T-cell (primary cell): ENCODE measurements around the gene NRG3. TPM values are rescaled to one million over a fixed set of nuclear protein-coding genes. Genes with fewer than 3 reads are reported as not detected.

ENCODE experiments used
- ATAC-seq, 4 experiments: fragments of 200-7000 bp in 3 of 4; fragments of 150-1000 bp in 1 of 4; cut with Tn5 transposase; replicated peaks in 1 of 4; 1 replicate in 3 of 4; 2 replicates in 1 of 4; pipeline ENCODE4 v1.10.0; 2021; ENCODE audit warnings: moderate library complexity in 3 of 4, mild to moderate bottlenecking in 2 of 4, moderate number of reproducible peaks in 1 of 4
- CTCF ChIA-PET, 2 donors: fragments of 300-600 bp; sonication (Branson Sonifier 250); formaldehyde crosslinking; loops; one replicate each; lab custom pipeline; 2022; ENCODE audit warnings: antibody characterized with exemption in 2 of 2; lab: Charles Lee
- POLR2A ChIA-PET, 2 donors: fragments of 300-600 bp; sonication (Branson Sonifier 250); formaldehyde crosslinking; loops; one replicate each; lab custom pipeline; 2022; ENCODE audit warnings: antibody characterized with exemption in 2 of 2; lab: Charles Lee
- DNase-seq, 35 experiments: peaks; one replicate each; pipeline versions ENCODE4 v3.0.0 to v3.0.0-alpha.2; 2013 to 2023
- H3K27ac ChIP-seq: one replicate; pipeline ENCODE4 v1.5.1; 2013; ENCODE audit warnings: low read length
- H3K27me3 ChIP-seq, 2 experiments: replicated peaks in 1 of 2; 1 replicate in 1 of 2; 2 replicates in 1 of 2; pipeline versions ENCODE4 v1.6.1 to v1.7.0; 2013; ENCODE audit warnings: low read length in 1 of 2, mixed read lengths in 1 of 2; ENCODE audit not compliant: control insufficient read depth in 2 of 2, insufficient read depth in 2 of 2; ENCODE audit errors: extremely low read depth in 1 of 2
- H3K36me3 ChIP-seq, 2 donors: 1 replicate in 1 of 2; 2 replicates in 1 of 2; pipeline versions ENCODE4 v1.6.1 to v1.7.0; 2013; ENCODE audit warnings: low read length in 1 of 2; ENCODE audit not compliant: control insufficient read depth in 2 of 2, insufficient read depth in 1 of 2; ENCODE audit errors: extremely low read depth in 1 of 2
- H3K4me1 ChIP-seq, 2 experiments: 1 replicate in 1 of 2; 2 replicates in 1 of 2; pipeline versions ENCODE4 v1.6.1 to v1.7.0; 2013; ENCODE audit warnings: low read length in 2 of 2, mixed read lengths in 1 of 2; ENCODE audit not compliant: insufficient read depth in 2 of 2, control insufficient read depth in 1 of 2; ENCODE audit errors: extremely low read depth in 1 of 2
- H3K4me3 ChIP-seq, 2 donors: 1 replicate in 1 of 2; 2 replicates in 1 of 2; pipeline versions ENCODE4 v1.5.1 to v1.7.0; 2013; ENCODE audit warnings: mild to moderate bottlenecking in 2 of 2, low read length in 1 of 2, moderate library complexity in 1 of 2; ENCODE audit not compliant: control insufficient read depth in 1 of 2; ENCODE audit errors: extremely low read depth in 1 of 2
- H3K9me3 ChIP-seq: 2 replicates; pipeline ENCODE4 v1.7.0; 2013
- H3K27ac Mint-ChIP-seq, 2 donors: one replicate each; pipeline ENCODE4 v1.8.0; 2020 to 2021; ENCODE audit warnings: mild to moderate bottlenecking in 2 of 2, mixed read lengths in 2 of 2
- H3K27me3 Mint-ChIP-seq, 2 donors: one replicate each; pipeline ENCODE4 v1.8.0; 2021 to 2022; ENCODE audit warnings: mixed read lengths in 2 of 2
- H3K36me3 Mint-ChIP-seq: one replicate; pipeline ENCODE4 v1.8.0; 2021; ENCODE audit warnings: mixed read lengths
- H3K4me1 Mint-ChIP-seq, 3 donors: one replicate each; pipeline ENCODE4 v1.8.0; 2020 to 2022; ENCODE audit warnings: mixed read lengths in 3 of 3, mild to moderate bottlenecking in 1 of 3
- H3K4me3 Mint-ChIP-seq, 3 donors: one replicate each; pipeline ENCODE4 v1.8.0; 2020 to 2022; ENCODE audit warnings: mild to moderate bottlenecking in 3 of 3, mixed read lengths in 3 of 3, moderate library complexity in 3 of 3
- H3K9me3 Mint-ChIP-seq, 3 donors: one replicate each; pipeline ENCODE4 v1.8.0; 2020 to 2022; ENCODE audit warnings: mixed read lengths in 3 of 3
- WGBS: methylation state at CpG from one replicate; pipeline ENCODE4 v1.1.5; 2013; ENCODE audit warnings: missing lambda C conversion rate; ENCODE audit not compliant: insufficient coverage; 5-methylcytosine and 5-hydroxymethylcytosine counted together
- total RNA-seq, 35 experiments: library from RNA in 6 of 35; stranded (reverse) in 6 of 35; fragments of 120-200 nt in 1 of 35; gene quantifications; one replicate each; pipeline versions ENCODE4 v1.2.1 to v1.2.4 and lab custom pipeline; 2013 to 2026

NRG3 gene
- total RNA-seq, 5 donors from 2014 or later (not counting 1 experiment from before 2014, with no cell fraction given), result 0.12 TPM; not detected in 4

DNA sequence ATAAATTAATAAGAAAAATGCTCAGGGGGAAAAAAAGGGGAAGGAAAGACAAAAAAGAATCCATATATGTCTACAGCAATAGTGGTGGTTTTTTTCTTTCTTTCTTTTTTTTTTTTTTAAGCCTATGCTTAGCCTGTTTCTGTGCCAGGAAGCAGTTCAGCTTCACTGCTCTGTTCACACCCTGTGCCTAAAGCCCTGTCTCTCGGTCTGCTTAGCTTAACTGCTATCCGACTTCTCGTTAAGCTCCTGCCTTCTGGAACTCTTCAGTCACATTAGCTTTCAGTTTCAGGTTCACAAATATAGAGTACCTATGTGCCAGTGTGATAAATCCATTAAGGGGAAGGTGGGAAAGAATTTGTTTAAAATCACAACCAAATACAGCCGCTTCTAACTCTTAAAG, 26.5 kb upstream of the NRG3 start:
- WGBS, result 0% methylated on average over 1 of the region's 4 CpGs
- H3K27me3 ChIP-seq, result no peaks in the 10 kb centered on the region
- Mint-ChIP-seq H3K9me3 (no peaks in the 10 kb centered on the region), H3K27me3 (no peaks in the 10 kb centered on the region), H3K27ac (no peak overlapping the region), H3K36me3 (no peaks in the 10 kb centered on the region), H3K4me3 (no peak overlapping the region), H3K4me1 (no peaks in the 10 kb centered on the region)
- CTCF ChIA-PET, result interaction anchor here in 1 of 2 donors (0.7 kb wide), 1 partner anchor 784 kb away, joined by 4 read pairs; no protein-coding TSS in a partner anchor
- H3K27ac ChIP-seq, result no peak overlapping the region
- no peaks in the 10 kb centered on the region for H3K36me3 ChIP-seq
- DNase-seq (no peak), ATAC-seq (no peak)
- no peaks in the 10 kb centered on the region for H3K9me3 ChIP-seq
- H3K4me1 ChIP-seq, result no peaks in the 10 kb centered on the region
- no peak overlapping the region for H3K4me3 ChIP-seq
- POLR2A ChIA-PET, result no interaction called here

DNA sequence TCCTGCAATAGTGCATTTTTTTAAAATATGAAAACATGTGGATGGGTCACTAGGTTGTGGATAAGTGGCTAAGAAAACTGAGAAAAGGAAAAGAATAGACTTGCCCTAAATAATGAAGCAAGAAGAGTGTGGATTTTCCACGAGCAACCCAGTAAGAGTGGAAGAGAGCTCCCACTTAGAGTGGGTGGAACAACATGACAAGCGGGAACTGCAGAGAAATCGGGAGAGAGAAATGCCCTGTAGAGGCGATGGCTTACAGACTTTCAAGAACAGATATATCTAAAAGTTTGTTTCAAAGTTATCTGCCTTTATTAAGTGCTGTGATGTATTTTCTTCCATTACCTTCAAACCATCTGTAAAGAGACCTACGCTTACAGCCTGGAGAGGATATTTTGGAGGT, 26.1 kb upstream of the NRG3 start:
- Mint-ChIP-seq H3K27me3 (no peaks in the 10 kb centered on the region), H3K9me3 (peaks cover 0 to under 1% (median 0%) of the 10 kb centered on the region in 3 donors), H3K27ac (no peak overlapping the region), H3K4me1 (no peaks in the 10 kb centered on the region), H3K36me3 (no peaks in the 10 kb centered on the region), H3K4me3 (no peak overlapping the region)
- H3K27me3 ChIP-seq, result no peaks in the 10 kb centered on the region
- WGBS, result 79% methylated on average over 3 of the region's 5 CpGs
- ATAC-seq, result no peak
- no peaks in the 10 kb centered on the region for H3K9me3 ChIP-seq
- H3K4me1 ChIP-seq, result no peaks in the 10 kb centered on the region
- ChIA-PET POLR2A (no interaction called here), CTCF (interaction anchor here in 1 of 2 donors (0.7 kb wide), 1 partner anchor 784 kb away, joined by 4 read pairs; no protein-coding TSS in a partner anchor)
- H3K36me3 ChIP-seq, result no peaks in the 10 kb centered on the region
- DNase-seq, result no peak
- no peak overlapping the region for H3K4me3 ChIP-seq
- no peak overlapping the region for H3K27ac ChIP-seq

DNA sequence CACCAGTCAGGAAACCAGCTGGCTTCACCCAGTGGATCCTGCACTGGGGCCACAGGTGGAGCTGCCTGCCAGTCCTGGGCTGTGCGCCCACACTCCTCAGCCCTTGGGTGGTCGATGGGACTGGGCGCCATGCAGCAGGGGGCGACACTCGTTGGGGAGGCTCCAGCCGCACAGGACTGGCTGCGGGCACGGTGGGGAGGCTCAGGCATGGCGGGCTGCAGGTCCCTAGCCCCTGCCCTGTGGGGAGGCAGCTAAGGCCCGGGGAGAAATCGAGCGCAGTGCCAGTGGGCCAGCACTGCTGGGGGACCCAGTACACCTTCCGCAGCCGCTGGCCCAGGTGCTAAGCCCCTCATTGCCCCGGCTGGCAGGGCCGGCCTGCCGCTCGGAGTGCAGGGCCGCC, 12.4 kb upstream of the NRG3 start:
- Mint-ChIP-seq H3K9me3 (peaks cover 0 to 13% (median 8%) of the 10 kb centered on the region in 3 donors), H3K4me3 (no peak overlapping the region), H3K36me3 (no peaks in the 10 kb centered on the region), H3K4me1 (no peaks in the 10 kb centered on the region), H3K27ac (no peak overlapping the region), H3K27me3 (peaks cover 0 to 3% of the 10 kb centered on the region in 2 donors)
- DNase-seq (no peak), ATAC-seq (no peak)
- Histone ChIP-seq H3K4me3 (no peak overlapping the region), H3K9me3 (no peaks in the 10 kb centered on the region), H3K27ac (no peak overlapping the region), H3K4me1 (no peaks in the 10 kb centered on the region), H3K36me3 (no peaks in the 10 kb centered on the region), H3K27me3 (no peaks in the 10 kb centered on the region)
- ChIA-PET CTCF (no interaction called here), POLR2A (no interaction called here)
- 93% methylated on average over 18 of the region's 19 CpGs for WGBS

GRCh38 chr10:81863771-81864170, 11.2 kb upstream of the NRG3 start:
- H3K36me3 Mint-ChIP-seq, result no peaks in the 10 kb centered on the region
- no peaks in the 10 kb centered on the region for H3K36me3 ChIP-seq
- H3K27ac ChIP-seq, result no peak overlapping the region
- H3K9me3 ChIP-seq, result no peaks in the 10 kb centered on the region
- ChIA-PET CTCF (no interaction called here), POLR2A (no interaction called here)
- ATAC-seq (no peak), DNase-seq (no peak)
- no peak overlapping the region for H3K4me3 Mint-ChIP-seq
- H3K4me1 ChIP-seq, result no peaks in the 10 kb centered on the region
- H3K9me3 Mint-ChIP-seq, result peaks cover 0 to 13% (median 8%) of the 10 kb centered on the region in 3 donors
- no peak overlapping the region for H3K27ac Mint-ChIP-seq
- H3K4me3 ChIP-seq, result no peak overlapping the region
- H3K27me3 Mint-ChIP-seq, result peaks cover 0 to 4% of the 10 kb centered on the region in 2 donors
- H3K27me3 ChIP-seq, result no peaks in the 10 kb centered on the region
- no peaks in the 10 kb centered on the region for H3K4me1 Mint-ChIP-seq

DNA sequence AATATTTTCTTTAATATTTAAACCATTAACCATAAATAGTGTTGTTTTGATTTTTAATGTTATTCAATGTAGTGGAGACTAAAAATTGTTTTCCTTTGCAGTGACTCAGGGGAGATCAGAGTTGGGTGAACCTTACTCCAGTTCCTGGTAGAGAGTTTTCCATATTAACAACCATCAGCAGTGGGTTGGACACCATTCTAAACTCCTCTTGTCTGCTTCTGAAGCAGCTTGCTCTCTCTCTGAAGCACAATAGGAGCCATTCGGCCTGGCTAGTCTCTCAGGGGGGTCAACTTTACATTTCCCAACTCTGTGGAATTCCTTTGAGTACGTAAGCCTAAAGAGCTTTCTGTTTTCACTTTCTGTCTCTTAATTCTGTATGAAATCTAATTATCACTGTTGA, 9.4 kb upstream of the NRG3 start:
- WGBS, result no CpG with 5 or more reads among the region's 2 CpGs
- CTCF ChIA-PET, result no interaction called here
- Mint-ChIP-seq H3K4me3 (no peak overlapping the region), H3K9me3 (peaks cover 3 to 5% (median 4%) of the 10 kb centered on the region in 3 donors), H3K36me3 (no peaks in the 10 kb centered on the region), H3K27me3 (peaks cover 0 to 2% of the 10 kb centered on the region in 2 donors), H3K4me1 (no peaks in the 10 kb centered on the region), H3K27ac (no peak overlapping the region)
- DNase-seq (no peak), ATAC-seq (no peak)
- Histone ChIP-seq H3K27me3 (no peaks in the 10 kb centered on the region), H3K9me3 (no peaks in the 10 kb centered on the region), H3K27ac (no peak overlapping the region), H3K36me3 (no peaks in the 10 kb centered on the region), H3K4me3 (no peak overlapping the region), H3K4me1 (no peaks in the 10 kb centered on the region)
- POLR2A ChIA-PET, result no interaction called here

DNA sequence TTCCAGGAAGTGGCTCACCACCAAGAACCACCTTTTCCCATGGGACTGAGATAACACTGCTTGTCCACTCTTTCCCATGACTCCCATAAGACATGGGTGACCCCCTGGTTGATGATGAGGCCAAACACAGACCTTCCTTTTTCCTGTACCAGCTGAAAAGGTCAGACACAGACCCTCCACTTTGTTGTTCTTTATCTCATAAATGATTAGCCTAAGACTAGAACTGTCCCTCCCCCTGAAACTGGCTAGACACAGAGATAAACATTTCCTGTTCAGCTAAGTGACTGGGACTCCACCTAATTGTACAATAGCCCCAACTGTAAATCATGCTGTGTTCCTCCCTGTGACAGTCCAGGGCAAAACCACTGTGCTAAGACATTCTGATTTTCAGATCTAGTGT, 8.2 kb upstream of the NRG3 start:
- Histone ChIP-seq H3K27me3 (no peaks in the 10 kb centered on the region), H3K27ac (no peak overlapping the region), H3K4me1 (no peaks in the 10 kb centered on the region), H3K36me3 (no peaks in the 10 kb centered on the region), H3K9me3 (no peaks in the 10 kb centered on the region), H3K4me3 (no peak overlapping the region)
- H3K4me3 Mint-ChIP-seq, result no peak overlapping the region
- ChIA-PET CTCF (no interaction called here), POLR2A (no interaction called here)
- no peak for DNase-seq
- no peaks in the 10 kb centered on the region for H3K4me1 Mint-ChIP-seq
- no peaks in the 10 kb centered on the region for H3K36me3 Mint-ChIP-seq
- ATAC-seq, result no peak
- peaks cover 0 to 7% of the 10 kb centered on the region in 2 donors for H3K27me3 Mint-ChIP-seq
- peaks cover 0 to 4% (median 3%) of the 10 kb centered on the region in 3 donors for H3K9me3 Mint-ChIP-seq
- no peak overlapping the region for H3K27ac Mint-ChIP-seq

- Mint-ChIP-seq H3K4me3 (no peak overlapping the region), H3K4me1 (peaks cover 0 to 2% (median 0%) of the 10 kb centered on the region in 3 donors), H3K27me3 (peaks cover 9 to 25% of the 10 kb centered on the region in 2 donors), H3K27ac (no peak overlapping the region), H3K9me3 (peaks cover 0 to 4% (median 3%) of the 10 kb centered on the region in 3 donors), H3K36me3 (no peaks in the 10 kb centered on the region)
- peaks cover 0 to 3% of the 10 kb centered on the region in 2 experiments for H3K4me1 ChIP-seq
- H3K9me3 ChIP-seq, result no peaks in the 10 kb centered on the region
- H3K4me3 ChIP-seq, result no peak overlapping the region
- no CpG with 5 or more reads among the region's 4 CpGs for WGBS
- ATAC-seq (no peak), DNase-seq (no peak)
- CTCF ChIA-PET, result no interaction called here
- H3K27ac ChIP-seq, result no peak overlapping the region
- peaks cover 7 to 12% of the 10 kb centered on the region in 2 experiments for H3K27me3 ChIP-seq
- H3K36me3 ChIP-seq, result no peaks in the 10 kb centered on the region
- POLR2A ChIA-PET, result no interaction called here
These were observed 4.5 kb upstream of the NRG3 start for GRCh38 chr10:81870472-81870871.
